Bronchial epithelial cell (primary cell): ENCODE data around the gene CCDC107. TPM values are rescaled to one million over a fixed set of nuclear protein-coding genes. Genes with fewer than 3 reads are reported as not detected.

Source experiments
- DNase-seq: peaks from one replicate; pipeline ENCODE4 v3.0.0-alpha.2; 2010; ENCODE audit warnings: low read depth
- FAIRE-seq: peaks from 2 replicates; lab custom pipeline; 2011; peaks lifted over from hg19 to GRCh38; lab: Jason Lieb, UNC
- H3K27me3 ChIP-seq: 2 replicates; pipeline ENCODE4 v1.5.1; 2011; ENCODE audit warnings: low read length; ENCODE audit not compliant: control insufficient read depth, insufficient read depth
- H3K36me3 ChIP-seq: 2 replicates; pipeline ENCODE4 v1.5.1; 2011; ENCODE audit warnings: low read length; ENCODE audit not compliant: control insufficient read depth, insufficient read depth
- H3K4me3 ChIP-seq: 2 replicates; pipeline ENCODE4 v1.5.1; 2011; ENCODE audit warnings: mild to moderate bottlenecking, low read depth, low read length, control low read depth
- total RNA-seq: library from RNA; depleted of rRNA; stranded (reverse); fragments of >200 nt; gene quantifications from 2 replicates; pipeline ENCODE4 v1.2.1, GENCODE V29; 2014
- TF ChIP-seq, protein P1 (sequence below): IDR thresholded peaks from 2 replicates; pipeline ENCODE4 v1.5.1; 2011; ENCODE audit warnings: mild to moderate bottlenecking, moderate library complexity, low read length, control low read depth, inconsistent platforms; ENCODE audit not compliant: insufficient read depth, severe bottlenecking

Gene CCDC107
- total RNA-seq, 1 donor from 2014 or later = 13.7 TPM

DNA sequence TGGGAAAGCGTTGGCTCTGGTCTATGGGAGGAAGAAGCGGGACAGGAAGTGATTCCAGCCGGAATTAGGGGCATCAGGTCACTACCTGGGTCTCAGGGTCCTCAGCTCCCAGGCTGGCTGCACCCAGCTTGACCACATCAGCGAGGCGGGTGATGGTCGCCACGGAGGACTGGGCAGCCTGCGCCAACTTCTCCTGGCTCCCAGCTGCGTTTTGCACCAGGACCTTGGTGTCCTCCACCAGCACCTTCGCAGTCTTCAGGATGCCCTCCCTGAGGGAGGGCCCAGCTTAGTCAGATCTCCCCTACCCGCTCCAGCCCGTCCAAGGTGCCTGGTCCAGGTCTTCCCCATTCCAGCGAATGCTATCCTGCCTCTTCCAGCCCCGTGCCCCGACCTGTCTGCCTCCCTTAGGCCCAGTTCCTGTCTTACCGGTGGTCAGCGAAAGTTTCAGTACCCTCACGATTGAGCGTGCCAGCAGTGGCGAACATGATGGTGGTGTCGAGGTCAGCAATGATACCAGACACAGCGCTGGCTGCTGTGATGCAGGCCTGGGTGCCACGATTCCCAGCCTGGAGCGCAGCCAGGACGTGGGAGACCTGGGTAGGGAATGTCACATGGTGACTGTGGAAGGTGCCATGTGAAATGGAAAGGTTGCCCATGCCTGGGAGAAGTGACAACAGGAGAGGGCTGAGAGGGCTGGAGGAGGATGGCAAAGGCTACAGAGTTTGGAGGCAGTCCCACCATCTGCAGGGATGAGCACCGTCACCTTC lies 46.0 kb downstream of the CCDC107 start:
- FAIRE-seq (peak; percentile 50), DNase-seq (no peak)
- Histone ChIP-seq H3K27me3 (no peaks in the 10 kb centered on the region), H3K36me3 (peaks cover 66% of the 10 kb centered on the region), H3K4me3 (no peak overlapping the region)
- TF ChIP-seq, protein P1, sequence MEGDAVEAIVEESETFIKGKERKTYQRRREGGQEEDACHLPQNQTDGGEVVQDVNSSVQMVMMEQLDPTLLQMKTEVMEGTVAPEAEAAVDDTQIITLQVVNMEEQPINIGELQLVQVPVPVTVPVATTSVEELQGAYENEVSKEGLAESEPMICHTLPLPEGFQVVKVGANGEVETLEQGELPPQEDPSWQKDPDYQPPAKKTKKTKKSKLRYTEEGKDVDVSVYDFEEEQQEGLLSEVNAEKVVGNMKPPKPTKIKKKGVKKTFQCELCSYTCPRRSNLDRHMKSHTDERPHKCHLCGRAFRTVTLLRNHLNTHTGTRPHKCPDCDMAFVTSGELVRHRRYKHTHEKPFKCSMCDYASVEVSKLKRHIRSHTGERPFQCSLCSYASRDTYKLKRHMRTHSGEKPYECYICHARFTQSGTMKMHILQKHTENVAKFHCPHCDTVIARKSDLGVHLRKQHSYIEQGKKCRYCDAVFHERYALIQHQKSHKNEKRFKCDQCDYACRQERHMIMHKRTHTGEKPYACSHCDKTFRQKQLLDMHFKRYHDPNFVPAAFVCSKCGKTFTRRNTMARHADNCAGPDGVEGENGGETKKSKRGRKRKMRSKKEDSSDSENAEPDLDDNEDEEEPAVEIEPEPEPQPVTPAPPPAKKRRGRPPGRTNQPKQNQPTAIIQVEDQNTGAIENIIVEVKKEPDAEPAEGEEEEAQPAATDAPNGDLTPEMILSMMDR = no peak

GRCh38 chr9:35705372-35705771 lies 47.3 kb downstream of the CCDC107 start:
- TF ChIP-seq, protein P1 = no peak
- Histone ChIP-seq H3K4me3 (no peak overlapping the region), H3K36me3 (peaks cover 62% of the 10 kb centered on the region), H3K27me3 (no peaks in the 10 kb centered on the region)
- FAIRE-seq (no peak), DNase-seq (no peak)

DNA sequence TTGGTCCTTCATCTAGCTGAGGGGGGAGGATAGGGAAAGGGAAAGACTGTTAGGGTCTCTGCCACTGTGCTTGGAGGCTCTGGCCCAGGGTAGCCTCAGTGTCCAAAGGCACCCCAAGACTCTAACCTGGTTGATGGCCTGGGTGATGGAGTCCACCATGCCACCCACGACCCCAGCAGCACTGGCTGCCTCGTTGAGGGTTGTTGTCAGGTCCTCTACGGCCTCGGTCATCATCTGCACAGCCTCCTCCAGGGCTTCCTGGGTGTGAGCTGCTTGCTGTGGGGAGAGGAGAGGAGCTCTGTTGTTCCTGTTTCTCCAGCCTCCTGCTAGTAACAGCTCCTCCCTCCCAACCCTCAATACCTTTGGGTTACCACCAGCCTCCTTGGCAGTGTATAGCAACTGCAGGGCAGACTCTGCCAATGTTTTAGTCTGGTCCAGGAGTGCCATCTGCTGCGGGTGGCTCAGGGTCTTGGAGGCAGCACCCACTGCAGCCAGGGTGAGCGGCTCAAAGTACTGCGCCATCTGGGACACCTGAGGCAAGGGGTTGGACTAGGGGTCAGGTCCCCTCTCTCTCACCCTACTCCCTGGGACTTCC lies 47.8 kb downstream of the CCDC107 start:
- FAIRE-seq (no peak), DNase-seq (no peak)
- peaks cover 64% of the 10 kb centered on the region for H3K36me3 ChIP-seq
- no peak overlapping the region for H3K4me3 ChIP-seq
- H3K27me3 ChIP-seq = no peaks in the 10 kb centered on the region
- TF ChIP-seq, protein P1 = no peak

- DNase-seq (no peak), FAIRE-seq (no peak)
- Histone ChIP-seq H3K27me3 (no peaks in the 10 kb centered on the region), H3K4me3 (no peak overlapping the region), H3K36me3 (peaks cover 64% of the 10 kb centered on the region)
- TF ChIP-seq, protein P1 = no peak
Observed at GRCh38 chr9:35706951-35707350, 48.9 kb downstream of the CCDC107 start.

DNA sequence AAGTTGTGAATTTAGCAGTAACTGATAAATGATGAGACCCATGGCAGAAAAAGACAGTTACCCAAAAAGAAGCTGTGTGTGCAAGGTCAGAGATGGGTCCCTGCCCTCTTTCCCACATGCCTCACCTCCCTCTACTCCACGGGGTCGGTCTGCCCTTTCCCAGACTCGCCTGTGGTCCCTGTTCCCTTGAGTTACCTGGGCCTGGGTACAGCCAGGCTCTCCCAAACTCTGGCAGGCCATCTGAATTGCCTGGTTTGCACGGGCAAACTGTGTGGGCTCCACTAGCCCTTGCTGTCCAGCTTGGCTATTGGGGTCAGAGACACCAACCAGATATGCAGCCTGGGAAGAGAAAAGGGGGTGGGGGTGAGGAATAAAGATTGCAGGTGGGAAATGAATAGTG lies 50.1 kb downstream of the CCDC107 start:
- FAIRE-seq = peak; percentile 91
- DNase-seq = no peak
- TF ChIP-seq, protein P1 = no peak

More for the DNA sequence above, 50.1 kb downstream of the CCDC107 start:
- Histone ChIP-seq H3K4me3 (no peak overlapping the region), H3K27me3 (no peaks in the 10 kb centered on the region), H3K36me3 (peaks cover 67% of the 10 kb centered on the region)
